Epithelial cell of prostate (primary cell): ENCODE results near the gene BTN1A1.
"Not testable (repeated sequence)": the region's sequence is repeated elsewhere in the genome, so short reads cannot be mapped to it uniquely, and the experiment has no call there.

Experiments
- DNase-seq: peaks from one replicate; pipeline ENCODE4 v3.0.0-alpha.2; 2011; ENCODE audit warnings: low read depth, low spot score
- H3K27ac ChIP-seq: fragments of 450-650 bp; 2 replicates; pipeline ENCODE4 v1.5.1; 2017; ENCODE audit warnings: mild to moderate bottlenecking

Gene BTN1A1

GRCh38 chr6:26500102-26500501 is at the start of gene BTN1A1:
TSS of gene BTN1A1 (plus strand) at chr6:26500303. CDS start at chr6:26501287, 984 bp downstream.
- DNase-seq, result no peak
- H3K27ac ChIP-seq, result no peak within 1 kb of the TSS

GRCh38 chr6:26452631-26453235 is 47.4 kb upstream of the BTN1A1 start:
- DNase-seq, result no peak
- H3K27ac ChIP-seq, result no peak overlapping the region

- no peak overlapping the region for H3K27ac ChIP-seq
- DNase-seq, result no peak
Measured at GRCh38 chr6:26454631-26455030, 45.5 kb upstream of the BTN1A1 start.

GRCh38 chr6:26455357-26455970 is 44.6 kb upstream of the BTN1A1 start:
- peak; percentile 12 for DNase-seq
- peak overlapping the region; percentile 51 for H3K27ac ChIP-seq

- no peak for DNase-seq
- peak overlapping the region; percentile 78 for H3K27ac ChIP-seq
Measured at GRCh38 chr6:26457264-26457805, 42.8 kb upstream of the BTN1A1 start.

GRCh38 chr6:26457806-26458688 is 42.1 kb upstream of the BTN1A1 start, which contains the start of gene BTN2A1:
TSS of gene BTN2A1 (plus strand) at chr6:26457955. CDS start at chr6:26458637, 682 bp downstream.
- DNase-seq, result peak; percentile 46
- peak within 1 kb of the TSS; percentile 78 for H3K27ac ChIP-seq

- no peak for DNase-seq
- H3K27ac ChIP-seq, result no peak overlapping the region
Measured at GRCh38 chr6:26459023-26459810, 40.9 kb upstream of the BTN1A1 start.

GRCh38 chr6:26461353-26461752 is 38.8 kb upstream of the BTN1A1 start:
- H3K27ac ChIP-seq, DNase-seq: not testable (repeated sequence)

GRCh38 chr6:26464014-26464413 is 36.1 kb upstream of the BTN1A1 start:
- no peak overlapping the region for H3K27ac ChIP-seq
- DNase-seq, result no peak

- H3K27ac ChIP-seq, result no peak overlapping the region
Measured at GRCh38 chr6:26464416-26465131, 35.5 kb upstream of the BTN1A1 start.

GRCh38 chr6:26465776-26466175 is 34.3 kb upstream of the BTN1A1 start:
- H3K27ac ChIP-seq, result no peak overlapping the region
- no peak for DNase-seq

More at GRCh38 chr6:26464416-26465131, 35.5 kb upstream of the BTN1A1 start:
- no peak for DNase-seq

GRCh38 chr6:26468829-26469228 is 31.3 kb upstream of the BTN1A1 start:
- no peak overlapping the region for H3K27ac ChIP-seq
- DNase-seq, result no peak

GRCh38 chr6:26470643-26471042 is 29.5 kb upstream of the BTN1A1 start:
- DNase-seq, result no peak
- no peak overlapping the region for H3K27ac ChIP-seq

- H3K27ac ChIP-seq, result no peak overlapping the region
- no peak for DNase-seq
Measured at GRCh38 chr6:26471970-26472369, 28.1 kb upstream of the BTN1A1 start.

GRCh38 chr6:26472549-26473290 is 27.4 kb upstream of the BTN1A1 start:
- no peak for DNase-seq
- peak overlapping the region; percentile 83 for H3K27ac ChIP-seq

- DNase-seq, result no peak
- H3K27ac ChIP-seq, result peak overlapping the region; percentile 83
Measured at GRCh38 chr6:26473429-26473757, 26.7 kb upstream of the BTN1A1 start.

- peak; percentile 71 for DNase-seq
- peak overlapping the region; percentile 83 for H3K27ac ChIP-seq
Measured at GRCh38 chr6:26473758-26474438, 26.2 kb upstream of the BTN1A1 start.

GRCh38 chr6:26474439-26474881 is 25.6 kb upstream of the BTN1A1 start:
- peak overlapping the region; percentile 83 for H3K27ac ChIP-seq
- no peak for DNase-seq
